Measurements from ENCODE around the gene MYLK4. TPM values are rescaled to one million over a fixed set of nuclear protein-coding genes. Genes with fewer than 3 reads are reported as not detected.
A peak's percentile ranks its signal among the peaks of the same experiment; 100 is the strongest.

MYLK4 gene
- total and polyA plus RNA-seq, 2 of the 13 experiments (the other 11 are each of a cell fraction or from before 2014, with no cell fraction given) = 0.26 to 0.29 TPM

GRCh38 chr6:2730353-2731107 lies 20.2 kb downstream of the MYLK4 start:
- DNase-seq (ENCODE audit: low spot score) = no peak
- Histone ChIP-seq H3K4me2 (ENCODE audit: low read depth, low read length) (no peak overlapping the region), H3K9me3 (ENCODE audit: low read length) (no peaks in the 10 kb centered on the region), H3K27me3 (ENCODE audit: control insufficient read depth in 1 of 2, insufficient read depth in 2 of 2, low read length in 2 of 2) (peaks cover 3 to 30% of the 10 kb centered on the region in 2 experiments; a peak in 2 of 5 replicates), H3K27ac (ENCODE audit: extremely low read length, insufficient read depth, low read length) (no peak overlapping the region), H2AFZ (ENCODE audit: low read length) (no peak overlapping the region), H4K20me1 (ENCODE audit: insufficient read depth, low read length) (no peaks in the 10 kb centered on the region), H3K36me3 (replicated peaks in 1 of 2; ENCODE audit: control insufficient read depth in 1 of 2, insufficient read depth in 2 of 2, low read length in 2 of 2) (no peaks in the 10 kb centered on the region), H3K79me2 (ENCODE audit: insufficient read depth, low read length) (no peaks in the 10 kb centered on the region), H3K4me1 (ENCODE audit: insufficient read depth, low read length) (no peaks in the 10 kb centered on the region), H3K9ac (ENCODE audit: insufficient read depth, low read depth, low read length) (no peak overlapping the region), H3K4me3 (replicated peaks in 1 of 3; ENCODE audit: insufficient read depth in 1 of 3, low read depth in 2 of 3, low read length in 3 of 3) (no peak overlapping the region)
- TF ChIP-seq TRIM22 (IDR thresholded peaks at IDR 0.05) (no peak), MAFK (conservative IDR thresholded peaks at IDR 0.05 in 1 of 2, IDR thresholded peaks at IDR 0.05 in 1 of 2; ENCODE audit: low read length in 2 of 2) (peak; percentile 81 to 90), MAFF (IDR thresholded peaks at IDR 0.05; ENCODE audit: low read depth, low read length) (peak; percentile 84)
- ChIA-PET POLR2A (no interaction called here), CTCF (ENCODE audit: low intra/inter-chr PET ratio, low total read pairs) (no interaction called here)
- 19% methylated on average over 9 of the region's 9 CpGs for WGBS (ENCODE audit: low lambda C conversion rate)
- intact Hi-C loops (cut with micrococcal nuclease; ENCODE audit: unreplicated experiment) = no loop called here
- BruUV-seq (replicated peaks) = no TSS peak
- in situ Hi-C loops (cut with HindIII; ENCODE audit: extremely low pct_ligation_motif_present, low pct_unique_long_range_greater_than_20kb) = no loop called here
- no peak for FAIRE-seq
- no peak for ATAC-seq

DNA sequence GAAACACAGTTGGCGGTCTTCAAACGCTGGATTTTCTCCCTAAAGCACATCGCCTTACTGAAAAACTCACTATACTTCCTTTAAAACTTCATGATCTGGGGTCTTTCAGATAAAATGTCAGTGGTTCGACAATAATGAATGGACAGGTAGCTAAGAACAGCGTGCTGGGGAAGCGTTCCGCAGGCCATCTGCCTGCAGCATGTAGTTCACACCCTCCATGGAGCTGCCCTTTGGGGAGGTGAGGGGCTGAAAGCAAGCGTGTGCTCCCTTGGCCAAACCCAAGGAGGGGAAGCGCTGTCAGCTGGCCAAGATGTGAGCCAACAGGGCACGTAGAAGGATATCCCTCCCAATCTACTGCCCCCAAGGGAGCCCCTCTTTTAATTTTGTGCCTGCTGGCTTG lies 20.8 kb downstream of the MYLK4 start:
- in situ Hi-C loops (cut with HindIII; ENCODE audit: extremely low pct_ligation_motif_present, low pct_unique_long_range_greater_than_20kb) (no loop called here), intact Hi-C loops (cut with micrococcal nuclease; ENCODE audit: unreplicated experiment) (no loop called here)
- WGBS (ENCODE audit: low lambda C conversion rate) = 53% methylated on average over 10 of the region's 10 CpGs
- CTCF ChIA-PET (ENCODE audit: low intra/inter-chr PET ratio, low total read pairs) = no interaction called here
- Histone ChIP-seq H4K20me1 (ENCODE audit: insufficient read depth, low read length) (no peaks in the 10 kb centered on the region), H2AFZ (ENCODE audit: low read length) (no peak overlapping the region), H3K4me1 (ENCODE audit: insufficient read depth, low read length) (no peaks in the 10 kb centered on the region), H3K4me2 (ENCODE audit: low read depth, low read length) (no peak overlapping the region), H3K79me2 (ENCODE audit: insufficient read depth, low read length) (no peaks in the 10 kb centered on the region), H3K36me3 (replicated peaks in 1 of 2; ENCODE audit: control insufficient read depth in 1 of 2, insufficient read depth in 2 of 2, low read length in 2 of 2) (no peaks in the 10 kb centered on the region), H3K9ac (ENCODE audit: insufficient read depth, low read depth, low read length) (no peak overlapping the region), H3K27me3 (ENCODE audit: control insufficient read depth in 1 of 2, insufficient read depth in 2 of 2, low read length in 2 of 2) (peaks cover 5 to 30% of the 10 kb centered on the region in 2 experiments; a peak in 3 of 5 replicates), H3K4me3 (replicated peaks in 1 of 3; ENCODE audit: insufficient read depth in 1 of 3, low read depth in 2 of 3, low read length in 3 of 3) (no peak overlapping the region), H3K27ac (ENCODE audit: extremely low read length, insufficient read depth, low read length) (no peak overlapping the region), H3K9me3 (ENCODE audit: low read length) (no peaks in the 10 kb centered on the region)
- BruUV-seq (replicated peaks) = no TSS peak
- ATAC-seq (no peak), DNase-seq (ENCODE audit: low spot score) (no peak), FAIRE-seq (no peak)
- TF ChIP-seq CEBPB (IDR thresholded peaks at IDR 0.05; ENCODE audit: borderline replicate concordance, low read depth, low read length) = no peak
- TF ChIP-seq TAF1 (CRISPR knock-in tag; IDR thresholded peaks at IDR 0.05) = no peak
- TF ChIP-seq KDM5B (CRISPR knock-in tag; IDR thresholded peaks at IDR 0.05; ENCODE audit: borderline replicate concordance) = no peak
- TF ChIP-seq SUZ12 (IDR thresholded peaks at IDR 0.05; ENCODE audit: low read depth, low read length) = no peak
- TF ChIP-seq SNAPC2 (CRISPR knock-in tag; IDR thresholded peaks at IDR 0.05) = no peak
- no peak for TF ChIP-seq ZNF382 (CRISPR knock-in tag; IDR thresholded peaks at IDR 0.05; ENCODE audit: borderline replicate concordance)
- no peak for TF ChIP-seq ZNF251 (CRISPR knock-in tag; IDR thresholded peaks at IDR 0.05)
- POLR2A ChIA-PET = no interaction called here

Measured in HepG2 (cell line).